ENCODE measurements around the gene TFDP1. TPM values are rescaled to one million over a fixed set of nuclear protein-coding genes. Genes with fewer than 3 reads are reported as not detected.

The TFDP1 gene
- total RNA-seq, 1 donor from 2014 or later: 49.4 TPM

DNA sequence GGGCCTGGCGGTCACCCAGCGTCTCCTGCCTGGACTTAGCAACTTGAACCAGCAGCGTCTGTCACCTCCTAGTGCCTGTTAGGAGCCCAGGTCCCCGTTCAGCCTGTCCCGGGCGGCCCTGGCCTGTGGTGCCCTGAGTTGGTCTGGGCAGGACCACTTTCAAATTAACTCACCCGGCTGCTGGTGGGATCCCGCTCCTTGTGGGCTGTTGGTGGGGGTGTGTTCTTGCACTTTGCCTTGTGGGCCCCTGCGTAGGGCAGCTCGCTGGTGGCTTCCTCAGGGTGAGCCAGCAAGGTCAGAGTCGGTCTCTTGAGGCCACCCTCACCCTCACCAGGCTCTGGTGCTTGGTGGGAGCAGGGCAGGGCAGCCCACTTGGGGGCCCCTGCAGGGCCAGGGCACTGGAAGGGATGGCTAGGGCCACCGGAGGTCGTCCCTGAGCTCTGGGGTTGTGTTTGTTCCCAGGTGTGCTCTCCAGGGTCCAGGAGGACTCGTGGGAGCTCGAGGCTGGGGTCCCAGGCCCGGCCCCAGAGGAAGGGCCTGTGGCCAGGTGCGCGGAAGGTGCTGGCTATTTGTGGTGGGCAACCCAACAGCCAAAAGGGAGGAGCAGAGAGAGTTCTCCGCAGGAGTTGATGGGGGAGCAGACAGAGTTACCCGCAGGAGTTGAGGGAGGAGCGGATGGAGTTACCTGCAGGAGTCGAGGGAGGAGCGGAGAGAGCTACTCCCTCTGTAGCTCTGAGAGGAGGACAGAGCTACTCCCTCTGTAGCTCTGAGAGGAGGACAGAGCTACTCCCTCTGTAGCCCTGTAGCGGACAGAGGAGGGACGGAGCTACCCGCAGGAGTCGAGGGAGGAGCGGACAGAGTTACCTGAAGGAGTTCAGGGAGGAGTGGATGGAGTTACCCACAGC lies 16.9 kb downstream of the TFDP1 start:
- Mint-ChIP-seq H3K9me3 (ENCODE audit: unreplicated experiment) (peaks cover 7% of the 10 kb centered on the region), H3K4me1 (ENCODE audit: low read depth, unreplicated experiment) (no peaks in the 10 kb centered on the region), H3K4me3 (ENCODE audit: unreplicated experiment) (no peak overlapping the region), H3K36me3 (ENCODE audit: low read depth, unreplicated experiment) (peaks cover 37% of the 10 kb centered on the region), H3K27ac (ENCODE audit: unreplicated experiment) (no peak overlapping the region), H3K27me3 (ENCODE audit: low read depth, unreplicated experiment) (no peaks in the 10 kb centered on the region)
- Histone ChIP-seq H3K36me3 (ENCODE audit: insufficient read depth, low read length) (peaks cover 10% of the 10 kb centered on the region), H3K9ac (ENCODE audit: low read length) (no peak overlapping the region), H3K4me2 (ENCODE audit: low read length) (no peak overlapping the region), H3K9me3 (ENCODE audit: insufficient read depth, low read depth, low read length) (no peaks in the 10 kb centered on the region), H4K20me1 (ENCODE audit: insufficient read depth, low read length) (peaks cover 90% of the 10 kb centered on the region), H3K27me3 (ENCODE audit: insufficient read depth, low read length) (no peaks in the 10 kb centered on the region), H3K4me3 (ENCODE audit: insufficient read depth, low read depth, low read length) (no peak overlapping the region), H3K79me2 (ENCODE audit: insufficient read depth, low read length) (peaks cover 99% of the 10 kb centered on the region), H2AFZ (ENCODE audit: low read depth, low read length) (no peak overlapping the region), H3K4me1 (ENCODE audit: insufficient read depth, low read length) (no peaks in the 10 kb centered on the region), H3K27ac (ENCODE audit: low read depth, low read length) (no peak overlapping the region)
- DNase-seq (ENCODE audit: low read depth) (no peak), FAIRE-seq (no peak)
- no peak for TF ChIP-seq EZH2 (IDR thresholded peaks at IDR 0.05; ENCODE audit: insufficient read depth, low read length)
- TF ChIP-seq, protein P1, sequence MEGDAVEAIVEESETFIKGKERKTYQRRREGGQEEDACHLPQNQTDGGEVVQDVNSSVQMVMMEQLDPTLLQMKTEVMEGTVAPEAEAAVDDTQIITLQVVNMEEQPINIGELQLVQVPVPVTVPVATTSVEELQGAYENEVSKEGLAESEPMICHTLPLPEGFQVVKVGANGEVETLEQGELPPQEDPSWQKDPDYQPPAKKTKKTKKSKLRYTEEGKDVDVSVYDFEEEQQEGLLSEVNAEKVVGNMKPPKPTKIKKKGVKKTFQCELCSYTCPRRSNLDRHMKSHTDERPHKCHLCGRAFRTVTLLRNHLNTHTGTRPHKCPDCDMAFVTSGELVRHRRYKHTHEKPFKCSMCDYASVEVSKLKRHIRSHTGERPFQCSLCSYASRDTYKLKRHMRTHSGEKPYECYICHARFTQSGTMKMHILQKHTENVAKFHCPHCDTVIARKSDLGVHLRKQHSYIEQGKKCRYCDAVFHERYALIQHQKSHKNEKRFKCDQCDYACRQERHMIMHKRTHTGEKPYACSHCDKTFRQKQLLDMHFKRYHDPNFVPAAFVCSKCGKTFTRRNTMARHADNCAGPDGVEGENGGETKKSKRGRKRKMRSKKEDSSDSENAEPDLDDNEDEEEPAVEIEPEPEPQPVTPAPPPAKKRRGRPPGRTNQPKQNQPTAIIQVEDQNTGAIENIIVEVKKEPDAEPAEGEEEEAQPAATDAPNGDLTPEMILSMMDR (IDR thresholded peaks at IDR 0.05; ENCODE audit: insufficient read depth, low read depth, low read length): no peak

DNA sequence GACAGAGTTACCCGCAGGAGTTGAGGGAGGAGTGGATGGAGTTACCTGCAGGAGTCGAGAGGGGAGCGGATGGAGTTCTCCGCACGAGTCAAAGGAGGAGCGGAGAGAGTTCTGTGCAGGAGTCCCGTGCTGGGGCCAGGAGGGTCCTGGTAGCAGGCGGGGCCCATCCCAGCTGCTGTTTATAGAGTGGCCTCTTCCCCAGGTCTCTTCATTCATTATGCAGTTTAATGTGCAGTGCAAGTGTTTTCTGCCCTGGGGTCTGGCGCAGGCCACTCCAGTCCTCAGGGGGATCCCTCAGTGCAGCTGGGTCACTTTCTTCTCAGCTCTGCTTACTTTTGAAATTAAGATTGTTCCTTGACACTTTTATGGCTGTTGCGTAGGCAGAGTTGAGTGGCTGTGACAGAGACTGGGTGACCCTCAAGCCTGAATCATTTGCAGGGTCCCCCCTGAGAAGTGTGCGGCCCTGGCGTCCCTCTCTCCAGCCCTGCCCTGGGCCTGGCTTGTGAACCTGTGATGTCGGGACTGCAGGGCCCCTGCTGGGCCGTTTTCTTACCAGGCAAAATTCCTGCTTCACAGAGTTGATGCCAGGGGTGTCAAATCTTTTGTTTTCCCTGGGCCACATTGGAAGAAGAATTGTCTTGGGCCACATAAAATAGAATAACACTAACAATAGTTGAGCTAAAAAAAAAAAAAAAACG lies 17.9 kb downstream of the TFDP1 start:
- H3K9ac ChIP-seq (ENCODE audit: low read length): no peak overlapping the region
- H3K36me3 Mint-ChIP-seq (ENCODE audit: low read depth, unreplicated experiment): peaks cover 37% of the 10 kb centered on the region
- H3K27ac Mint-ChIP-seq (ENCODE audit: unreplicated experiment): no peak overlapping the region
- no peaks in the 10 kb centered on the region for H3K4me1 ChIP-seq (ENCODE audit: insufficient read depth, low read length)
- no peak overlapping the region for H3K4me2 ChIP-seq (ENCODE audit: low read length)
- no peak overlapping the region for H3K4me3 ChIP-seq (ENCODE audit: insufficient read depth, low read depth, low read length)
- no peak overlapping the region for H2AFZ ChIP-seq (ENCODE audit: low read depth, low read length)
- peaks cover 95% of the 10 kb centered on the region for H4K20me1 ChIP-seq (ENCODE audit: insufficient read depth, low read length)
- DNase-seq (ENCODE audit: low read depth) (no peak), FAIRE-seq (no peak)
- H3K36me3 ChIP-seq (ENCODE audit: insufficient read depth, low read length): peaks cover 10% of the 10 kb centered on the region
- H3K27ac ChIP-seq (ENCODE audit: low read depth, low read length): no peak overlapping the region
- no peaks in the 10 kb centered on the region for H3K27me3 Mint-ChIP-seq (ENCODE audit: low read depth, unreplicated experiment)
- H3K27me3 ChIP-seq (ENCODE audit: insufficient read depth, low read length): no peaks in the 10 kb centered on the region
- H3K4me3 Mint-ChIP-seq (ENCODE audit: unreplicated experiment): no peak overlapping the region
- peaks cover 99% of the 10 kb centered on the region for H3K79me2 ChIP-seq (ENCODE audit: insufficient read depth, low read length)
- peaks cover 7% of the 10 kb centered on the region for H3K9me3 Mint-ChIP-seq (ENCODE audit: unreplicated experiment)
- no peaks in the 10 kb centered on the region for H3K4me1 Mint-ChIP-seq (ENCODE audit: low read depth, unreplicated experiment)
- H3K9me3 ChIP-seq (ENCODE audit: insufficient read depth, low read depth, low read length): no peaks in the 10 kb centered on the region
- TF ChIP-seq, protein P1 (IDR thresholded peaks at IDR 0.05; ENCODE audit: insufficient read depth, low read depth, low read length): no peak
- TF ChIP-seq EZH2 (IDR thresholded peaks at IDR 0.05; ENCODE audit: insufficient read depth, low read length): no peak

All from astrocyte (in vitro differentiated cells and primary cell).